Panc1 (cell line): ENCODE data around the gene SLC7A7.

Experiments used
- POLR2AphosphoS5 ChIP-seq: IDR thresholded peaks from 2 replicates; pipeline ENCODE4 v1.6.1; 2012; ENCODE audit warnings: mild to moderate bottlenecking, low read depth, low read length, moderate library complexity
- SIN3A ChIP-seq: IDR thresholded peaks from 2 replicates; pipeline ENCODE4 v1.6.1; 2012; ENCODE audit warnings: low read depth, mild to moderate bottlenecking, low read length, moderate library complexity, borderline replicate concordance; ENCODE audit not compliant: insufficient read depth
- TCF7L2 ChIP-seq: IDR thresholded peaks from 2 replicates; pipeline ENCODE4 v1.6.1; 2011; ENCODE audit warnings: mild to moderate bottlenecking, low read depth, low read length, inconsistent platforms
- TF ChIP-seq, protein P1 (sequence below): fragments of 450-650 bp; IDR thresholded peaks from 2 replicates; pipeline ENCODE4 v1.5.1; 2017; ENCODE audit warnings: mild to moderate bottlenecking
- TF ChIP-seq, protein P2 (sequence below), 2 experiments: IDR thresholded peaks; 2 replicates each; pipeline ENCODE4 v1.6.1; 2011 to 2012; ENCODE audit warnings: low read depth in 2 of 2, control low read depth in 1 of 2, low read length in 1 of 2, mild to moderate bottlenecking in 1 of 2, moderate library complexity in 1 of 2; ENCODE audit not compliant: insufficient read depth in 1 of 2

DNA sequence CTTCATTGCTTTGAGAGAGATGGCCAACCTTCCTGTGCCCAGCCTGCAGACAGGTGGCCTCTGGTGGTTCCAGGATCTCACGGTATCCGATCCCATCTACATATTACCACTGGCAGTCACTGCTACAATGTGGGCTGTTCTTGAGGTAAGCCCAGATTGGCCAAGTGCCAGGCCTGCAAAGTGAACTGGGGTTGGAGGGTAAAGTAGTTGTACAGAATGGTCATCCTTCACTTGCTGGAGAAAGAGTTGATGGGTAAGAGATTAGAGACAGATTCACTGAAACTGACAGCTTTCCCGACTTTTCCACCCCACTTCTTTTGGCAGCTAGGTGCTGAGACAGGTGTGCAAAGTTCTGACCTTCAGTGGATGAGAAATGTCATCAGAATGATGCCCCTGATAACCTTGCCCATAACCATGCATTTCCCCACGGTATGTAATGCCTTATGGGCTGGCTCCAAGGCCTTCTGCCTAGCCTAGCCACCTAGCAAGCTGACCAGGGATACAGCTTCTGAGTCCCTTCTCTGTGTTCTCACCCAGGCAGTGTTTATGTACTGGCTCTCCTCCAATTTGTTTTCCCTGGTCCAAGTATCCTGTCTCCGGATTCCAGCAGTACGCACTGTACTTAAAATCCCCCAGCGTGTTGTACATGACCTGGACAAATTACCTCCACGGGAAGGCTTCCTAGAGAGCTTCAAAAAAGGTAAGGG is 44.6 kb downstream of the SLC7A7 start:
- no peak for TF ChIP-seq POLR2AphosphoS5
- TF ChIP-seq, protein P1, sequence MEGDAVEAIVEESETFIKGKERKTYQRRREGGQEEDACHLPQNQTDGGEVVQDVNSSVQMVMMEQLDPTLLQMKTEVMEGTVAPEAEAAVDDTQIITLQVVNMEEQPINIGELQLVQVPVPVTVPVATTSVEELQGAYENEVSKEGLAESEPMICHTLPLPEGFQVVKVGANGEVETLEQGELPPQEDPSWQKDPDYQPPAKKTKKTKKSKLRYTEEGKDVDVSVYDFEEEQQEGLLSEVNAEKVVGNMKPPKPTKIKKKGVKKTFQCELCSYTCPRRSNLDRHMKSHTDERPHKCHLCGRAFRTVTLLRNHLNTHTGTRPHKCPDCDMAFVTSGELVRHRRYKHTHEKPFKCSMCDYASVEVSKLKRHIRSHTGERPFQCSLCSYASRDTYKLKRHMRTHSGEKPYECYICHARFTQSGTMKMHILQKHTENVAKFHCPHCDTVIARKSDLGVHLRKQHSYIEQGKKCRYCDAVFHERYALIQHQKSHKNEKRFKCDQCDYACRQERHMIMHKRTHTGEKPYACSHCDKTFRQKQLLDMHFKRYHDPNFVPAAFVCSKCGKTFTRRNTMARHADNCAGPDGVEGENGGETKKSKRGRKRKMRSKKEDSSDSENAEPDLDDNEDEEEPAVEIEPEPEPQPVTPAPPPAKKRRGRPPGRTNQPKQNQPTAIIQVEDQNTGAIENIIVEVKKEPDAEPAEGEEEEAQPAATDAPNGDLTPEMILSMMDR: no peak
- TF ChIP-seq, protein P2, sequence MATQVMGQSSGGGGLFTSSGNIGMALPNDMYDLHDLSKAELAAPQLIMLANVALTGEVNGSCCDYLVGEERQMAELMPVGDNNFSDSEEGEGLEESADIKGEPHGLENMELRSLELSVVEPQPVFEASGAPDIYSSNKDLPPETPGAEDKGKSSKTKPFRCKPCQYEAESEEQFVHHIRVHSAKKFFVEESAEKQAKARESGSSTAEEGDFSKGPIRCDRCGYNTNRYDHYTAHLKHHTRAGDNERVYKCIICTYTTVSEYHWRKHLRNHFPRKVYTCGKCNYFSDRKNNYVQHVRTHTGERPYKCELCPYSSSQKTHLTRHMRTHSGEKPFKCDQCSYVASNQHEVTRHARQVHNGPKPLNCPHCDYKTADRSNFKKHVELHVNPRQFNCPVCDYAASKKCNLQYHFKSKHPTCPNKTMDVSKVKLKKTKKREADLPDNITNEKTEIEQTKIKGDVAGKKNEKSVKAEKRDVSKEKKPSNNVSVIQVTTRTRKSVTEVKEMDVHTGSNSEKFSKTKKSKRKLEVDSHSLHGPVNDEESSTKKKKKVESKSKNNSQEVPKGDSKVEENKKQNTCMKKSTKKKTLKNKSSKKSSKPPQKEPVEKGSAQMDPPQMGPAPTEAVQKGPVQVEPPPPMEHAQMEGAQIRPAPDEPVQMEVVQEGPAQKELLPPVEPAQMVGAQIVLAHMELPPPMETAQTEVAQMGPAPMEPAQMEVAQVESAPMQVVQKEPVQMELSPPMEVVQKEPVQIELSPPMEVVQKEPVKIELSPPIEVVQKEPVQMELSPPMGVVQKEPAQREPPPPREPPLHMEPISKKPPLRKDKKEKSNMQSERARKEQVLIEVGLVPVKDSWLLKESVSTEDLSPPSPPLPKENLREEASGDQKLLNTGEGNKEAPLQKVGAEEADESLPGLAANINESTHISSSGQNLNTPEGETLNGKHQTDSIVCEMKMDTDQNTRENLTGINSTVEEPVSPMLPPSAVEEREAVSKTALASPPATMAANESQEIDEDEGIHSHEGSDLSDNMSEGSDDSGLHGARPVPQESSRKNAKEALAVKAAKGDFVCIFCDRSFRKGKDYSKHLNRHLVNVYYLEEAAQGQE (IDR thresholded peaks at IDR 0.05; ENCODE audit: insufficient read depth in 1 of 2, low read depth in 2 of 2, low read length in 1 of 2): no peak
- no peak for TF ChIP-seq SIN3A
- no peak for TF ChIP-seq TCF7L2
